Endodermal cell (in vitro differentiated cells): Measurements from ENCODE around the gene BBS9. TPM values are rescaled to one million over a fixed set of nuclear protein-coding genes. Genes with fewer than 3 reads are reported as not detected.
A peak's percentile ranks its signal among the peaks of the same experiment; 100 is the strongest.

Experiments
- DNase-seq: peaks from one replicate; pipeline ENCODE4 v3.0.0-alpha.2; 2017
- H3K27ac ChIP-seq: 2 replicates; pipeline ENCODE4 v1.5.1; 2013; ENCODE audit warnings: mild to moderate bottlenecking, low read depth, low read length, moderate library complexity
- H3K27me3 ChIP-seq: 2 replicates; pipeline ENCODE4 v1.6.1; 2013; ENCODE audit warnings: mild to moderate bottlenecking, low read length, moderate library complexity; ENCODE audit not compliant: insufficient read depth, control insufficient read depth, poor library complexity, severe bottlenecking
- H3K36me3 ChIP-seq: 2 replicates; pipeline ENCODE4 v1.7.0; 2013; ENCODE audit warnings: mild to moderate bottlenecking, low read length, moderate library complexity; ENCODE audit not compliant: control insufficient read depth, insufficient read depth
- H3K4me1 ChIP-seq: one replicate; pipeline ENCODE4 v1.7.0; 2013; ENCODE audit warnings: low read length; ENCODE audit not compliant: control insufficient read depth, insufficient read depth
- H3K4me3 ChIP-seq: 2 replicates; pipeline ENCODE4 v1.5.1; 2013; ENCODE audit warnings: mild to moderate bottlenecking, low read length, moderate library complexity
- H3K9ac ChIP-seq: 2 replicates; pipeline ENCODE4 v1.6.1; 2013; ENCODE audit warnings: mild to moderate bottlenecking, low read length, moderate library complexity; ENCODE audit not compliant: poor library complexity, severe bottlenecking; ENCODE audit errors: extremely low read depth
- H3K9me3 ChIP-seq: 2 replicates; pipeline ENCODE4 v1.6.1; 2013; ENCODE audit warnings: mild to moderate bottlenecking, low read length, moderate library complexity; ENCODE audit not compliant: control insufficient read depth
- H3K27ac Mint-ChIP-seq: 2 replicates; pipeline ENCODE4 v1.8.0; 2020; ENCODE audit warnings: mixed read lengths
- H3K27me3 Mint-ChIP-seq: 2 replicates; pipeline ENCODE4 v1.8.0; 2021; ENCODE audit warnings: mild to moderate bottlenecking, mixed read lengths; ENCODE audit not compliant: insufficient read depth
- H3K36me3 Mint-ChIP-seq: 2 replicates; pipeline ENCODE4 v1.8.0; 2020; ENCODE audit warnings: low read depth, mixed read lengths
- H3K4me1 Mint-ChIP-seq: 2 replicates; pipeline ENCODE4 v1.8.0; 2020; ENCODE audit warnings: mixed read lengths
- H3K4me3 Mint-ChIP-seq: 2 replicates; pipeline ENCODE4 v1.8.0; 2020; ENCODE audit warnings: mild to moderate bottlenecking, moderate library complexity, mixed read lengths
- H3K9me3 Mint-ChIP-seq: 2 replicates; pipeline ENCODE4 v1.8.0; 2020; ENCODE audit warnings: mild to moderate bottlenecking, mixed read lengths
- WGBS, 2 experiments: methylation state at CpG; one replicate each; pipeline versions ENCODE4 v1.1.5 to v1.1.7; 2013; ENCODE audit warnings: missing lambda C conversion rate in 2 of 2, mixed read lengths in 1 of 2; ENCODE audit not compliant: insufficient coverage in 1 of 2, insufficient read length in 1 of 2; 5-methylcytosine and 5-hydroxymethylcytosine counted together
- long read RNA-seq, 4 experiments: library from polyadenylated mRNA in 2 of 4; library from RNA in 1 of 4; library from capped mRNA in 1 of 4; stranded (forward) in 3 of 4; unstranded in 1 of 4; transcript quantifications; one replicate each; pipeline ENCODE4 v2.0.0, GENCODE V29; 2020 to 2021; ENCODE audit warnings: inconsistent platforms in 1 of 4
- polyA plus RNA-seq, 2 experiments: library from polyadenylated mRNA; stranded (reverse); fragments of 50-300 nt; gene quantifications; one replicate each; pipeline ENCODE4 v1.2.3, GENCODE V29; 2013
- total RNA-seq, 2 donors: library from RNA; stranded (reverse); fragmentation: NEBNext Ultra II Directional in 1 of 2; extraction: Animal tissue kit (Norgen Biotek cat#: 25700) in 1 of 2; gene quantifications; 2 replicates in 1 of 2; 3 replicates in 1 of 2; pipeline ENCODE4 v1.2.1, GENCODE V29; 2021
- TF ChIP-seq, protein P1 (sequence below): fragments of 200-600 bp; sonication (generic); conservative IDR thresholded peaks from 2 replicates; pipeline ENCODE4 v1.5.0; 2021; ENCODE audit warnings: antibody characterized with exemption, mild to moderate bottlenecking

BBS9 gene
- 10 to 100 TPM; 20.7 to 21.6 TPM for total RNA-seq
- 15.9 TPM for polyA plus RNA-seq (2013, experiment 1 of 2)
- polyA plus RNA-seq (2013, experiment 2 of 2), result 13.7 TPM
- long read RNA-seq, experiment 1, partial matches to known transcripts, result 0 of 3 reads
- long read RNA-seq, experiment 1, other reads (novel, unspliced or antisense), result 3 of 3 reads
- long read RNA-seq, experiment 2, partial matches to known transcripts, result 0 of 10 reads
- long read RNA-seq, experiment 2, other reads (novel, unspliced or antisense), result 10 of 10 reads
- long read RNA-seq, experiment 3, full-length matches to known transcripts, result 2 of 21 reads
- long read RNA-seq, experiment 3, partial matches to known transcripts, result 1 of 21 reads
- long read RNA-seq, experiment 3, other reads (novel, unspliced or antisense), result 18 of 21 reads
- long read RNA-seq, experiment 4, partial matches to known transcripts, result 0 of 7 reads
- long read RNA-seq, experiment 4, other reads (novel, unspliced or antisense), result 7 of 7 reads

- no peaks in the 10 kb centered on the region for H3K9me3 Mint-ChIP-seq
- no peak within 1 kb of the TSS for H3K27ac ChIP-seq
- 1 to 8% methylated on average over 4 to 57 of the region's 57 CpGs for WGBS, 2 experiments
- peak within 1 kb of the TSS; percentile 90 for H3K4me3 Mint-ChIP-seq
- H3K4me3 ChIP-seq, result peak within 1 kb of the TSS; percentile 94
- TF ChIP-seq, protein P1, sequence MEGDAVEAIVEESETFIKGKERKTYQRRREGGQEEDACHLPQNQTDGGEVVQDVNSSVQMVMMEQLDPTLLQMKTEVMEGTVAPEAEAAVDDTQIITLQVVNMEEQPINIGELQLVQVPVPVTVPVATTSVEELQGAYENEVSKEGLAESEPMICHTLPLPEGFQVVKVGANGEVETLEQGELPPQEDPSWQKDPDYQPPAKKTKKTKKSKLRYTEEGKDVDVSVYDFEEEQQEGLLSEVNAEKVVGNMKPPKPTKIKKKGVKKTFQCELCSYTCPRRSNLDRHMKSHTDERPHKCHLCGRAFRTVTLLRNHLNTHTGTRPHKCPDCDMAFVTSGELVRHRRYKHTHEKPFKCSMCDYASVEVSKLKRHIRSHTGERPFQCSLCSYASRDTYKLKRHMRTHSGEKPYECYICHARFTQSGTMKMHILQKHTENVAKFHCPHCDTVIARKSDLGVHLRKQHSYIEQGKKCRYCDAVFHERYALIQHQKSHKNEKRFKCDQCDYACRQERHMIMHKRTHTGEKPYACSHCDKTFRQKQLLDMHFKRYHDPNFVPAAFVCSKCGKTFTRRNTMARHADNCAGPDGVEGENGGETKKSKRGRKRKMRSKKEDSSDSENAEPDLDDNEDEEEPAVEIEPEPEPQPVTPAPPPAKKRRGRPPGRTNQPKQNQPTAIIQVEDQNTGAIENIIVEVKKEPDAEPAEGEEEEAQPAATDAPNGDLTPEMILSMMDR, result peak; percentile 25
- no peaks in the 10 kb centered on the region for H3K36me3 ChIP-seq
- peaks cover 5% of the 10 kb centered on the region for H3K27me3 Mint-ChIP-seq
- no peaks in the 10 kb centered on the region for H3K36me3 Mint-ChIP-seq
- no peaks in the 10 kb centered on the region for H3K9me3 ChIP-seq
- H3K27ac Mint-ChIP-seq, result peak within 1 kb of the TSS; percentile 91
- H3K9ac ChIP-seq, result peak within 1 kb of the TSS; percentile 61
- DNase-seq, result peak; percentile 99
- peaks cover 12% of the 10 kb centered on the region for H3K4me1 Mint-ChIP-seq
- no peaks in the 10 kb centered on the region for H3K4me1 ChIP-seq
- H3K27me3 ChIP-seq, result no peaks in the 10 kb centered on the region
Observed at GRCh38 chr7:33128990-33129805, at the start of gene BBS9. TSS of gene BBS9 (plus strand) at chr7:33129564. CDS start at chr7:33146253, 16,689 bp downstream.

DNA sequence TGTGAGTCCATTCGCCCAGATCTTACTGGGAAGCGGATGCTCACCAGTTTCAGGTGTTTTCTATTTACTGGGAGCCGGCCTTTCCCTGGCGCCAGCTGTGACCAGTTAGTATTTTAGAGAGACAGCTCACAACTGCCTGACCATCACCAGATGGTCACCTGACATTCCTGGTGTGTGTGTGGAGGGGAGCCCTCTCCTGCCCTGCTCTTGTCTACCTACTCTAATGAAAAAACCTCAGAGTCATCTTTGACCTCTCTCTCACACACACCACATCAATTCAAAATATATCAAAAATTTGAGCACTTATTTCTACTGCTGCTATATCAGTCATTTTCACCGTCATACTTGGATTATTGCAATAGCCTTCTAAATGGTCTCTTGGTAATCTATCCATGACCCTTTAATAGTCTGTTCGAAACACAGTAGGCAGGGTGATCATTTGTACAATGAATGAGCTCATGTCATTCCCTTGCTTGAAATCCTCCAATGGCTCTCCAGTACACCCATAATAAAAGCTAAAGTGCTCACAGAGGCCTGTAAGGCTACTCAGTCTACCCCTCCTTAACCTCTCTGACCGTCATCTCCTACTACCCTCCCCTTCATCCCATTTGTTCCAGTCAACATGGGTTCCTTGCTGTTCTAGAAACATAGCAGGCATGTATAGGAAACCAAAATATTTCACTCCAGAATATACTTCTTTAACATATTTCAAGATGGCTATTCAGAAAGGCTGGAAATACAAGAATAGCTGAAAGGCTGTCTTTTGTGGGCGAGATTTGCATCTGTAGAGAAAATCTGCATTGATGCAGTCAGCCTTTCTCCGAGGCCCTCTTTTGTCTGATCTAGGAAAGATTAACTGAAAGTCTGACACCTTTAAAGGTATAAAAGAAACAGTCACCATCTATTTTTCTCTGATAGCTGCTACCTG lies 49.3 kb upstream of the BBS9 start:
- Histone ChIP-seq H3K27ac (no peak overlapping the region), H3K9ac (no peak overlapping the region), H3K9me3 (no peaks in the 10 kb centered on the region), H3K27me3 (no peaks in the 10 kb centered on the region), H3K4me3 (no peak overlapping the region), H3K36me3 (no peaks in the 10 kb centered on the region), H3K4me1 (peaks cover 6% of the 10 kb centered on the region)
- TF ChIP-seq, protein P1, result no peak
- H3K27ac Mint-ChIP-seq, result no peak overlapping the region
- no peak for DNase-seq
- peaks cover 19% of the 10 kb centered on the region for H3K4me1 Mint-ChIP-seq
- H3K4me3 Mint-ChIP-seq, result no peak overlapping the region
- peaks cover 3% of the 10 kb centered on the region for H3K27me3 Mint-ChIP-seq
- H3K9me3 Mint-ChIP-seq, result no peaks in the 10 kb centered on the region
- H3K36me3 Mint-ChIP-seq, result no peaks in the 10 kb centered on the region
- WGBS, 2 experiments, result 87 to 89% methylated on average over 5 to 9 of the region's 9 CpGs

DNA sequence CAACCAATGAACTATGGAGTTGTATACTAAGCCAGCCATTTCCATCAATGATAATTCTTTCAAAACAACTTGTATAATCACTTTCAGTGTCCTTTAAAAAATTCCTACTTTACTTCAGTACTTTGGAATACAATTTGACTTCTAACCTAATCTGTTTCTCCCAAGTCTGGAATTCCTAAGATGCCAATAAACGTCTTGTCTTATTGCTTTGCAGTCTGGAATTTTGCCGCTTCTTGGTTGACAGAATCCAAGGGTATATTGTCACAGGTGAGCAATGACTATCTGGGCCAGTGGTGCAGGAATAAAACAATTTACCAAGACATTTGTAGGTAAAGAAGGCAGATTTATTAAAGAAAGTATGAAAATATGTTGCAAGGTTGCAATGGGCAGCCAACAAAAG lies 42.0 kb upstream of the BBS9 start:
- H3K4me1 ChIP-seq, result no peaks in the 10 kb centered on the region
- H3K27me3 Mint-ChIP-seq, result no peaks in the 10 kb centered on the region
- H3K9ac ChIP-seq, result no peak overlapping the region
- H3K36me3 ChIP-seq, result no peaks in the 10 kb centered on the region
- H3K4me3 Mint-ChIP-seq, result no peak overlapping the region
- no peaks in the 10 kb centered on the region for H3K27me3 ChIP-seq
- H3K4me1 Mint-ChIP-seq, result no peaks in the 10 kb centered on the region
- DNase-seq, result no peak
- no peak overlapping the region for H3K4me3 ChIP-seq
- TF ChIP-seq, protein P1, result no peak
- WGBS, 2 experiments, result 57 to 67% methylated on average over 2 of the region's 2 CpGs
- no peak overlapping the region for H3K27ac ChIP-seq
- no peaks in the 10 kb centered on the region for H3K9me3 ChIP-seq
- no peak overlapping the region for H3K27ac Mint-ChIP-seq
- no peaks in the 10 kb centered on the region for H3K36me3 Mint-ChIP-seq
- no peaks in the 10 kb centered on the region for H3K9me3 Mint-ChIP-seq
